CD8-positive, alpha-beta memory T cell (primary cell): ENCODE results near the gene HAVCR1. TPM values are rescaled to one million over a fixed set of nuclear protein-coding genes. Genes with fewer than 3 reads are reported as not detected.
A peak's percentile ranks its signal among the peaks of the same experiment; 100 is the strongest.

Experiments
- CTCF ChIA-PET: fragments of 350-600 bp; sonication (Branson Sonifier 250); formaldehyde crosslinking; loops from one replicate; lab custom pipeline; 2021; ENCODE audit warnings: antibody characterized with exemption; lab: Charles Lee
- POLR2A ChIA-PET: fragments of 350-600 bp; sonication (Branson Sonifier 250); formaldehyde crosslinking; loops from one replicate; lab custom pipeline; 2021; ENCODE audit warnings: antibody characterized with exemption; lab: Charles Lee
- DNase-seq, 5 donors: peaks; one replicate each; pipeline versions ENCODE4 v3.0.0 to v3.0.0-alpha.2; 2020 to 2022; ENCODE audit warnings: mixed read lengths in 1 of 5
- H3K27ac ChIP-seq: one replicate; pipeline ENCODE4 v1.7.0; 2013; ENCODE audit warnings: low read depth, mild to moderate bottlenecking, low read length, moderate library complexity
- H3K27me3 ChIP-seq: 2 replicates; pipeline ENCODE4 v1.7.0; 2013; ENCODE audit warnings: low read length, mild to moderate bottlenecking; ENCODE audit not compliant: insufficient read depth, poor library complexity, severe bottlenecking
- H3K36me3 ChIP-seq: 2 replicates; pipeline ENCODE4 v1.7.0; 2013; ENCODE audit warnings: mild to moderate bottlenecking, low read length, moderate library complexity; ENCODE audit not compliant: insufficient read depth
- H3K4me1 ChIP-seq: 2 replicates; pipeline ENCODE4 v1.7.0; 2013; ENCODE audit warnings: mild to moderate bottlenecking, low read length, moderate library complexity; ENCODE audit not compliant: insufficient read depth
- H3K4me3 ChIP-seq: 2 replicates; pipeline ENCODE4 v1.7.0; 2013; ENCODE audit warnings: mild to moderate bottlenecking, low read length
- H3K9me3 ChIP-seq: 2 replicates; pipeline ENCODE4 v1.7.0; 2013; ENCODE audit warnings: mild to moderate bottlenecking, low read length
- H3K27ac Mint-ChIP-seq, 8 donors: one replicate each; pipeline ENCODE4 v1.8.0; 2020 to 2021; ENCODE audit warnings: mixed read lengths in 8 of 8, mild to moderate bottlenecking in 6 of 8, inconsistent platforms in 3 of 8, moderate library complexity in 3 of 8
- H3K27me3 Mint-ChIP-seq, 2 donors: one replicate each; pipeline ENCODE4 v1.8.0; 2020 to 2021; ENCODE audit warnings: mixed read lengths in 2 of 2, mild to moderate bottlenecking in 1 of 2, moderate library complexity in 1 of 2
- H3K36me3 Mint-ChIP-seq, 3 donors: one replicate each; pipeline ENCODE4 v1.8.0; 2020 to 2021; ENCODE audit warnings: mixed read lengths in 3 of 3, inconsistent platforms in 1 of 3, mild to moderate bottlenecking in 1 of 3
- H3K4me1 Mint-ChIP-seq, 3 donors: one replicate each; pipeline ENCODE4 v1.8.0; 2020 to 2021; ENCODE audit warnings: mixed read lengths in 3 of 3, inconsistent platforms in 1 of 3, mild to moderate bottlenecking in 1 of 3
- H3K4me3 Mint-ChIP-seq, 7 donors: one replicate each; pipeline ENCODE4 v1.8.0; 2020 to 2021; ENCODE audit warnings: mixed read lengths in 7 of 7, mild to moderate bottlenecking in 6 of 7, moderate library complexity in 4 of 7, inconsistent platforms in 2 of 7
- H3K9me3 Mint-ChIP-seq, 5 donors: one replicate each; pipeline ENCODE4 v1.8.0; 2020 to 2022; ENCODE audit warnings: mixed read lengths in 5 of 5, mild to moderate bottlenecking in 3 of 5, moderate library complexity in 2 of 5, inconsistent platforms in 1 of 5
- polyA plus RNA-seq: library from polyadenylated mRNA; unstranded; fragments of 300-500 nt; fragmentation: Illumina TruSeq; gene quantifications from one replicate; pipeline ENCODE4 v1.2.3, GENCODE V29; 2021
- total RNA-seq, 2 experiments: library from RNA; stranded (reverse); gene quantifications; one replicate each; pipeline ENCODE4 v1.2.3, GENCODE V29; 2021

The HAVCR1 gene
- total and polyA plus RNA-seq, 3 experiments from 2014 or later: 0.27 to 0.91 (median 0.61) TPM

DNA sequence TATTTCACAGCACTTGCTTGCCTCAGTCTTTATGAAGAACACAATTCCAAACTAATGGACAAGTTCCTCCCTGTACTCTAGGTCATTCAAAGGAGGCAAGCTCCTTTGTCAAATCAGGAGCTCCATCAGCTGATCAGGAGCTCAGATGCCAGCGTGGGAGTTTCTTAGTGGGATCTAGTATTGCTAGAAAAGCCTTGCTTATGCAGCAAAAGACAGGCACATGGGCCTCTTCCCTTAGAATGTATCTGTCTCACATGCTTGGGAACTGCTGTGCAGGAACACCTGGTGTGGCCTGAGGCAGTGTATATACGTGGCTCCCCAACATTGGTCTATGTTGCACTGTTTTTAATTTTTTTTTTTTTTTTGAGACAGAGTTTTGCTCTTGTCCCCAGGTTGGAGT is 21.4 kb upstream of the HAVCR1 start:
- ChIA-PET POLR2A (no interaction called here), CTCF (no interaction called here)
- H3K36me3 ChIP-seq: no peaks in the 10 kb centered on the region
- H3K27me3 ChIP-seq: no peaks in the 10 kb centered on the region
- Mint-ChIP-seq H3K4me3 (no peak overlapping the region), H3K27me3 (peaks cover 0 to 1% of the 10 kb centered on the region in 2 donors), H3K9me3 (no peaks in the 10 kb centered on the region), H3K4me1 (no peaks in the 10 kb centered on the region), H3K27ac (no peak overlapping the region), H3K36me3 (peaks cover 0 to 3% (median 1%) of the 10 kb centered on the region in 3 donors)
- H3K27ac ChIP-seq: no peak overlapping the region
- no peaks in the 10 kb centered on the region for H3K4me1 ChIP-seq
- DNase-seq: no peak
- H3K4me3 ChIP-seq: no peak overlapping the region
- no peaks in the 10 kb centered on the region for H3K9me3 ChIP-seq

DNA sequence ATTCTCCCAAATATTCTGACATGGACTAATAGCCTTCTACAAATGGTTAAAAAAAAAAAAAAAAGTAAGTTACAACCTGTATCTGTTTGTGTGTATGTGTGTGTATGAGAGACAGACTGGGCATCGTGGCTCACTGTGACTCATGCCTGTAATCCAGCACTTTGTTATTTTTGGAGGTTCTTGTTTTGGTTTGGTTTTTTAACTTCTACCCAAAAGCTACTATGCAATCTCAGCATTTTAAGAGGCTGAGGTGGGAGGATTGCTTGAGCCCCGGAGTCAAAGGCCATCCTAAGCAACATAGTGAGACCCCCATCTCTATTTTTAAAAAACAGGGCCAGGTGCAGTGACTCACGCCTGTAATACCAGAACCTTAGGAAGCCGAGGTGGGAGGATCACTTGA is 17.6 kb upstream of the HAVCR1 start:
- no peaks in the 10 kb centered on the region for H3K9me3 ChIP-seq
- H3K4me3 ChIP-seq: no peak overlapping the region
- peak overlapping the region in 1 of 8 donors; percentile 9 for H3K27ac Mint-ChIP-seq
- no peaks in the 10 kb centered on the region for H3K36me3 ChIP-seq
- no peaks in the 10 kb centered on the region for H3K4me1 ChIP-seq
- no peak overlapping the region for H3K27ac ChIP-seq
- H3K4me1 Mint-ChIP-seq: no peaks in the 10 kb centered on the region
- DNase-seq: no peak
- no peak overlapping the region for H3K4me3 Mint-ChIP-seq
- ChIA-PET POLR2A (no interaction called here), CTCF (no interaction called here)
- H3K27me3 ChIP-seq: no peaks in the 10 kb centered on the region
- peaks cover 0 to 4% of the 10 kb centered on the region in 2 donors for H3K27me3 Mint-ChIP-seq
- no peaks in the 10 kb centered on the region for H3K9me3 Mint-ChIP-seq
- no peaks in the 10 kb centered on the region for H3K36me3 Mint-ChIP-seq

DNA sequence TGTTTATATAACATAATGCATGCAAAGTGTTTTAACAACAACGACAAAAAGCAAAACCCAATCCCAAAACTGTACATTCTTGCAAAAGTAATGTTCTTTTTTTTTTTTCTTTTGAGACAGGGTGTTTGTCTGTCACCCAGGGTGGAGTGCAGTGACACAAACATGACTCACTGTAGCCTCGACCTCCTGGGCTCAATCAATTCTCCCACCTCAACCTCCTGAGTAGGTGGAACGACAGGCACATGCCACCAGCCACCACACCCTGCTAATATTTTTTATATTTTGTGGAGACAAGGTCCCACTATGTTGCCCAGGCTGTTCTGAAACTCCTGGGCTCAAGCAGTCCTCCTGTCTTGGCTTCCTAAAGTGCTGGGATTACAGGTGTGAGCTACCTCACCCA is 13.6 kb upstream of the HAVCR1 start:
- H3K4me3 ChIP-seq: no peak overlapping the region
- H3K27ac ChIP-seq: no peak overlapping the region
- H3K27me3 Mint-ChIP-seq: peaks cover 0 to 4% of the 10 kb centered on the region in 2 donors
- peak overlapping the region in 1 of 8 donors; percentile 24 for H3K27ac Mint-ChIP-seq
- H3K36me3 Mint-ChIP-seq: no peaks in the 10 kb centered on the region
- CTCF ChIA-PET: no interaction called here
- no peaks in the 10 kb centered on the region for H3K4me1 ChIP-seq
- H3K4me3 Mint-ChIP-seq: no peak overlapping the region
- POLR2A ChIA-PET: no interaction called here
- H3K27me3 ChIP-seq: no peaks in the 10 kb centered on the region
- H3K36me3 ChIP-seq: no peaks in the 10 kb centered on the region
- DNase-seq: no peak
- no peaks in the 10 kb centered on the region for H3K4me1 Mint-ChIP-seq
- H3K9me3 ChIP-seq: no peaks in the 10 kb centered on the region
- H3K9me3 Mint-ChIP-seq: no peaks in the 10 kb centered on the region

DNA sequence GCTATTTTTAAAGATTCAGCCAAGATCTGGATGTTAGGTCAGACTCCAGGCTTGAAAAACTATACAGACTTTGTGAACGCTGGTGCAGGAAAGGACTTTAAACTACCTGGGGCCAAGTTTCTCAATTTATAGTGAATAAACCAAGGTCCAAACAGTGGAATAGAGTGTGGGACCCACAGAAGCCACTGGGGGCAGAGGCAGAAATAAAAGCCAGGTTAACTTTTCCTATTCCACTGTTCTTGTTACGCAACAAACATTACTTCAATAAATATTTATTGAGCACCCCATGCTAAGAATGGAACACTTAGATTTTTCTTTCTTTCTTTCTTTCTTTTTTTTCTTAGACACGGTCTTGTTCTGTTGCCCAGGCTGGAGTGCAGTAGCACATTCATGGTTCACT is 11.0 kb upstream of the HAVCR1 start:
- H3K4me1 ChIP-seq: no peaks in the 10 kb centered on the region
- Mint-ChIP-seq H3K36me3 (no peaks in the 10 kb centered on the region), H3K4me3 (no peak overlapping the region), H3K9me3 (no peaks in the 10 kb centered on the region), H3K27me3 (peaks cover 0 to 4% of the 10 kb centered on the region in 2 donors), H3K27ac (no peak overlapping the region), H3K4me1 (no peaks in the 10 kb centered on the region)
- ChIA-PET POLR2A (no interaction called here), CTCF (no interaction called here)
- no peak overlapping the region for H3K27ac ChIP-seq
- DNase-seq: no peak
- no peaks in the 10 kb centered on the region for H3K27me3 ChIP-seq
- H3K36me3 ChIP-seq: no peaks in the 10 kb centered on the region
- H3K4me3 ChIP-seq: no peak overlapping the region
- no peaks in the 10 kb centered on the region for H3K9me3 ChIP-seq

DNA sequence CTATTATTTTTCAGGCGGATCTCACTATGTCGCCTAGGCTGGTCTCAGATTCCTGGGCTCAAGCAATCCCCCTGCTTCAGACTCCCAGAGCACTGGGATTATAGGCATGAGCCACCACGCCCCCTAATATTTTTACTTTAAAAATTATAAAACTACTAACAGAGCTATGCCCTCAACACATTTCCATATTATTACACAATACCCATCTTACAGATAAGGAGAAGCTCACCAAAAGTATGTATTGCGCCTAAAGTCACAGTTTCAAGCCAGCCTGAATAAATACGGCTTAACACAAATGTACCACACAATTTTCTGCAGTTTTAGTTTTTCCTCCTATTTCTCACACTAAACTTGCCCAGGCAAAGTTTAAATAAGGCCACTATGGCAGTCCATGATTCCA is 9.9 kb upstream of the HAVCR1 start:
- Histone ChIP-seq H3K9me3 (no peaks in the 10 kb centered on the region), H3K27me3 (no peaks in the 10 kb centered on the region), H3K4me3 (no peak overlapping the region), H3K27ac (no peak overlapping the region), H3K36me3 (no peaks in the 10 kb centered on the region), H3K4me1 (no peaks in the 10 kb centered on the region)
- Mint-ChIP-seq H3K36me3 (no peaks in the 10 kb centered on the region), H3K27ac (no peak overlapping the region), H3K4me3 (no peak overlapping the region), H3K27me3 (peaks cover 0 to 2% of the 10 kb centered on the region in 2 donors), H3K9me3 (no peaks in the 10 kb centered on the region), H3K4me1 (no peaks in the 10 kb centered on the region)
- DNase-seq: no peak
- ChIA-PET CTCF (no interaction called here), POLR2A (no interaction called here)

DNA sequence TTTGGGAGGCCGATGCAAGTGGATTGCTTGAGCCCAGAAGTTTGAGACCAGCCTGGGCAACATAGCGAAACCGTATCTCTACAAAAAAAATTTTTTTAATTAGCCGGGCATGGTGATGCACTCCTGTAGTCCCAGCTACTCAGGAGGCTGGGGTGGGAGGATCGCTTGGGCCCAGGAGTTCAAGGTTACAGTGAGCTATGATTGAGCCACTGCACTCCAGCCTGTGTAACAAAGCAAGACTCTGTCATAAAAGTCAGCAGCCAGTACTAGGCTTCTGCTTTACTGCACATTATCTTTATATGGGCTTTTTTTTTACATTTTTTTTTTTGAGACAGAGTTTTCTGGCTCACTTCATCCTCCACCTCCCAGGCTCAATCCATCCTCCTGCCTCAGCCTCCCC is 9.4 kb upstream of the HAVCR1 start:
- peaks cover 0 to 2% of the 10 kb centered on the region in 2 donors for H3K27me3 Mint-ChIP-seq
- no peaks in the 10 kb centered on the region for H3K4me1 Mint-ChIP-seq
- Histone ChIP-seq H3K27me3 (no peaks in the 10 kb centered on the region), H3K9me3 (no peaks in the 10 kb centered on the region), H3K27ac (no peak overlapping the region), H3K36me3 (no peaks in the 10 kb centered on the region), H3K4me3 (no peak overlapping the region), H3K4me1 (no peaks in the 10 kb centered on the region)
- no peak overlapping the region for H3K27ac Mint-ChIP-seq
- H3K4me3 Mint-ChIP-seq: no peak overlapping the region
- POLR2A ChIA-PET: no interaction called here
- H3K36me3 Mint-ChIP-seq: no peaks in the 10 kb centered on the region
- H3K9me3 Mint-ChIP-seq: no peaks in the 10 kb centered on the region
- no peak for DNase-seq
- CTCF ChIA-PET: no interaction called here

DNA sequence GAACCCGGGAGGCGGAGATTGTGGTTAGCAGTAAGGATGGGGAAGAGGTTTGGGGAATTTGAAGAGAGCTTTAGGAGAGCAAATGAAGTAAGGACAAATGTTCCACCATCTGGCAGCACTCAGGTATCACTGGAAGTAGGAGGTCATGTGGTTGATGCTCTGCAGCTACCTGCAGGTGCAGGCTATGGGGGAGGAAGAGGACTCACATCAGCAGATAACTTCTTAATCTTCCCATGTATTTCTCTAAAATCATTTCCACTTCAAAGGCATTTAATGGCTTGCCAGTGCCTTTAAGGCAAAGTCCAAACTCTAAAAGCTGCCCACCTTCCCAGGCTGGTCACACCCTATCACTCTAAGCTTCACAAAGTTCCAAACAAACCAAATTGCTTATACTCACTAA is 8.1 kb upstream of the HAVCR1 start:
- ChIA-PET POLR2A (no interaction called here), CTCF (interaction anchor here (0.7 to 1.4 kb wide), 4 partner anchors 9 to 500 kb away, joined by 3 read pairs; no protein-coding TSS in a partner anchor)
- peak overlapping the region in 6 of 8 donors; percentile 3 to 74 (median 37) for H3K27ac Mint-ChIP-seq

DNA sequence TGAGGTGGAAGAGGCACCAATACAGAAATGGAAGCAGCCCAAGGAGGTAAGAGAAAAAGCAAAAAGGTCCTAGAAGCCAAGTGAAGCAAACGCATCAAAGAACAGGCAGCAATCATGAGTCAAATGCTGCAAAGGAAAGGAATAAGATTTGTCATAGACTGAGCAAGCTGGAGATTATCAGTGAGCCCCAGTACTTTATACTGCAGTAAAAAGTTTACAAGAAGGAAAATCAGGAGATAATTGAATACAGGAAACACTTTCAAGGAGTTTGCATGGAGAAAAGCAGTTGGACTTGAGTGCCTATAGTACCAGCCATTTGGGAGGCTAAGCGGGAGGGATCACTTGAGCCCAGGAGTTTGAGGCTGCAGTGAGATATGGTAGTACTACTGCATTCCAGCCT is 7.2 kb upstream of the HAVCR1 start:
- no peak overlapping the region for H3K27ac Mint-ChIP-seq
- no peak overlapping the region for H3K4me3 Mint-ChIP-seq
- no peak overlapping the region for H3K4me3 ChIP-seq
- no peaks in the 10 kb centered on the region for H3K9me3 Mint-ChIP-seq
- CTCF ChIA-PET: interaction anchor here (0.7 to 1.4 kb wide), 3 partner anchors 8 to 501 kb away, joined by 3 read pairs; no protein-coding TSS in a partner anchor
- H3K27me3 ChIP-seq: no peaks in the 10 kb centered on the region
- H3K9me3 ChIP-seq: no peaks in the 10 kb centered on the region
- peaks cover 0 to 2% of the 10 kb centered on the region in 2 donors for H3K27me3 Mint-ChIP-seq
- POLR2A ChIA-PET: no interaction called here
- no peaks in the 10 kb centered on the region for H3K4me1 Mint-ChIP-seq
- peaks cover 0 to 1% (median 0%) of the 10 kb centered on the region in 3 donors for H3K36me3 Mint-ChIP-seq
- no peak for DNase-seq
- H3K27ac ChIP-seq: no peak overlapping the region
- H3K36me3 ChIP-seq: no peaks in the 10 kb centered on the region
- H3K4me1 ChIP-seq: no peaks in the 10 kb centered on the region

More for the DNA sequence above, 8.1 kb upstream of the HAVCR1 start:
- Mint-ChIP-seq H3K27me3 (peaks cover 0 to 2% of the 10 kb centered on the region in 2 donors), H3K9me3 (no peaks in the 10 kb centered on the region), H3K4me3 (no peak overlapping the region), H3K4me1 (no peaks in the 10 kb centered on the region), H3K36me3 (peaks cover 0 to 1% (median 0%) of the 10 kb centered on the region in 3 donors)
- Histone ChIP-seq H3K4me1 (no peaks in the 10 kb centered on the region), H3K4me3 (no peak overlapping the region), H3K27me3 (no peaks in the 10 kb centered on the region), H3K27ac (no peak overlapping the region), H3K36me3 (no peaks in the 10 kb centered on the region), H3K9me3 (no peaks in the 10 kb centered on the region)
- DNase-seq: no peak
